HCT116 (cell line): ENCODE measurements around the gene LIPH. TPM values are rescaled to one million over a fixed set of nuclear protein-coding genes. Genes with fewer than 3 reads are reported as not detected.
"Not testable (repeated sequence)": the region's sequence is repeated elsewhere in the genome, so short reads cannot be mapped to it uniquely, and the experiment has no call there.

ENCODE experiments used
- ATAC-seq: fragments of 200-7000 bp; cut with Tn5 transposase; 2 replicates; pipeline ENCODE4 v1.9.1; 2020; ENCODE audit warnings: mild to moderate bottlenecking, moderate library complexity
- BruUV-seq: library from RNA; stranded (reverse); fragments of 400-500 nt; replicated peaks from 2 replicates; lab custom pipeline; 2021; lab: Mats Ljungman, UMichigan
- CTCF ChIA-PET: fragments of 300-600 bp; sonication (Branson Sonifier 250); formaldehyde crosslinking; loops from one replicate; lab custom pipeline; 2021; ENCODE audit warnings: antibody characterized with exemption; lab: Charles Lee
- POLR2A ChIA-PET: fragments of 300-600, 350-600 bp; sonication (Branson Sonifier 250); formaldehyde crosslinking; loops from one replicate; lab custom pipeline; 2021; ENCODE audit warnings: antibody characterized with exemption; lab: Charles Lee
- RAD21 ChIA-PET, 2 experiments: fragments of 300-600 bp; sonication (Branson Sonifier 250); formaldehyde crosslinking; loops; one replicate each; lab custom pipeline; 2023; ENCODE audit warnings: low total read pairs in 2 of 2; ENCODE audit not compliant: uncharacterized antibody in 2 of 2, unreplicated experiment in 2 of 2, low non-redundant PET in 1 of 2; lab: Charles Lee
- DNase-seq: peaks from one replicate; pipeline ENCODE4 v3.0.0-alpha.2; 2010; ENCODE audit warnings: low read depth, low spot score
- H2AFZ ChIP-seq: fragments of 200-600 bp; shearing (Covaris generic), sonication (generic); 2 replicates; pipeline ENCODE4 v1.6.1; 2017; ENCODE audit warnings: low read depth, mixed run types, mixed read lengths, antibody characterized with exemption, low read length; ENCODE audit not compliant: poor library complexity, severe bottlenecking
- H3K27ac ChIP-seq: 2 replicates; pipeline ENCODE4 v1.5.1; 2012; ENCODE audit warnings: low read depth, low read length
- H3K27me3 ChIP-seq: fragments of 200-600 bp; sonication (generic); 2 replicates; pipeline ENCODE4 v1.6.1; 2016; ENCODE audit warnings: mixed run types, low read length, mixed read lengths; ENCODE audit not compliant: insufficient read depth
- H3K36me3 ChIP-seq, 2 experiments: fragments of 200-500 bp in 1 of 2; fragments of 200-600 bp in 1 of 2; sonication (Bioruptor generic) in 1 of 2; sonication (generic) in 1 of 2; 2 replicates each; pipeline versions ENCODE4 v1.5.1 to v1.6.1; 2014 to 2016; ENCODE audit warnings: low read length in 2 of 2, inconsistent platforms in 1 of 2, mixed read lengths in 1 of 2, mixed run types in 1 of 2; ENCODE audit not compliant: insufficient read depth in 2 of 2, control insufficient read depth in 1 of 2
- H3K4me1 ChIP-seq, 2 experiments: fragments of 200-600 bp in 1 of 2; sonication (generic) in 1 of 2; 2 replicates each; pipeline versions ENCODE4 v1.5.1 to v1.6.1; 2012 to 2017; ENCODE audit warnings: low read length in 2 of 2, inconsistent platforms in 1 of 2, mild to moderate bottlenecking in 1 of 2, mixed read lengths in 1 of 2, mixed run types in 1 of 2, moderate library complexity in 1 of 2; ENCODE audit not compliant: insufficient read depth in 2 of 2, control insufficient read depth in 1 of 2
- H3K4me2 ChIP-seq: fragments of 200-600 bp; sonication (generic); 2 replicates; pipeline ENCODE4 v1.6.1; 2017; ENCODE audit warnings: mixed run types, low read length, mixed read lengths
- H3K4me3 ChIP-seq, 2 experiments: fragments of 200-600 bp in 1 of 2; sonication (generic) in 1 of 2; replicated peaks in 1 of 2; 2 replicates each; pipeline ENCODE4 v1.5.1; 2011 to 2016; ENCODE audit warnings: low read length in 2 of 2, control low read depth in 1 of 2, low read depth in 1 of 2, mild to moderate bottlenecking in 1 of 2, mixed read lengths in 1 of 2, mixed run types in 1 of 2
- H3K79me2 ChIP-seq: fragments of 200-600 bp; sonication (generic); 2 replicates; pipeline ENCODE4 v1.6.1; 2017; ENCODE audit warnings: mild to moderate bottlenecking, mixed run types, low read length, moderate library complexity, mixed read lengths; ENCODE audit not compliant: insufficient read depth
- H3K9ac ChIP-seq: fragments of 200-600 bp; sonication (generic); 2 replicates; pipeline ENCODE4 v1.6.1; 2016; ENCODE audit warnings: low read length, mixed read lengths
- H3K9me2 ChIP-seq: fragments of 200-600 bp; sonication (generic), shearing (Covaris generic); 2 replicates; pipeline ENCODE4 v1.6.1; 2017; ENCODE audit warnings: mixed run types, mild to moderate bottlenecking, moderate library complexity; ENCODE audit not compliant: insufficient read depth
- H3K9me3 ChIP-seq, 2 experiments: fragments of 200-500 bp in 1 of 2; fragments of 200-600 bp in 1 of 2; sonication (Bioruptor generic) in 1 of 2; sonication (generic) in 1 of 2; 2 replicates each; pipeline ENCODE4 v1.6.1; 2014 to 2017; ENCODE audit warnings: low read length in 2 of 2, mixed read lengths in 2 of 2, inconsistent platforms in 1 of 2, low read depth in 1 of 2, mild to moderate bottlenecking in 1 of 2, mixed run types in 1 of 2, moderate library complexity in 1 of 2; ENCODE audit not compliant: control insufficient read depth in 1 of 2, insufficient read depth in 1 of 2
- H4K20me1 ChIP-seq: fragments of 200-600 bp; sonication (generic), shearing (Covaris generic); 2 replicates; pipeline ENCODE4 v1.6.1; 2017; ENCODE audit warnings: mixed run types, mild to moderate bottlenecking, moderate library complexity; ENCODE audit not compliant: insufficient read depth
- EGR1 ChIP-seq: IDR thresholded peaks from 2 replicates; pipeline ENCODE4 v1.6.1; 2012; ENCODE audit warnings: low read depth
- RAD21 ChIP-seq: IDR thresholded peaks from 2 replicates; pipeline ENCODE4 v1.6.1; 2012; ENCODE audit warnings: low read depth, mild to moderate bottlenecking
- YY1 ChIP-seq: IDR thresholded peaks from 2 replicates; pipeline ENCODE4 v1.6.1; 2011; ENCODE audit warnings: low read length, low read depth, moderate library complexity, mild to moderate bottlenecking; ENCODE audit not compliant: insufficient replicate concordance; ENCODE audit errors: extremely low read depth
- ZFX ChIP-seq: fragments of 450-650 bp; IDR thresholded peaks from 2 replicates; pipeline ENCODE4 v1.6.1; 2017
- intact Hi-C: fragments of 100-400 bp; cut with micrococcal nuclease; formaldehyde crosslinking; loops from 2 replicates; pipeline ENCODE4 v1.10.0; 2022
- total RNA-seq: library from RNA; stranded (reverse); gene quantifications from one replicate; pipeline ENCODE4 v1.2.1, GENCODE V29; 2021; ENCODE audit not compliant: unreplicated experiment
- TF ChIP-seq, protein P1 (sequence below), 3 experiments: fragments of 200-600 bp in 1 of 3; sonication (generic) in 1 of 3; IDR thresholded peaks in 2 of 3; conservative IDR thresholded peaks in 1 of 3; 2 replicates each; pipeline ENCODE4 v1.5.1; 2012 to 2017; ENCODE audit warnings: low read depth in 2 of 3, low read length in 2 of 3, antibody characterized with exemption in 1 of 3, borderline replicate concordance in 1 of 3, control low read depth in 1 of 3, mild to moderate bottlenecking in 1 of 3, mixed read lengths in 1 of 3, mixed run types in 1 of 3, moderate library complexity in 1 of 3; ENCODE audit not compliant: insufficient read depth in 1 of 3
- TF ChIP-seq, protein P2 (sequence below): IDR thresholded peaks from 2 replicates; pipeline ENCODE4 v1.6.1; 2012
- TF ChIP-seq, protein P3 (sequence below): IDR thresholded peaks from 2 replicates; pipeline ENCODE4 v1.6.1; 2012; ENCODE audit warnings: low read depth
- TF ChIP-seq, protein P4 (sequence below): IDR thresholded peaks from 2 replicates; pipeline ENCODE4 v1.6.1; 2011; ENCODE audit warnings: mild to moderate bottlenecking, low read length, moderate library complexity; ENCODE audit not compliant: insufficient replicate concordance; ENCODE audit errors: extremely low read depth

Gene LIPH
- total RNA-seq, 1 experiment from 2014 or later: 13.7 TPM

GRCh38 chr3:185575108-185575869 lies 22.9 kb upstream of the LIPH start:
- CTCF ChIA-PET: interaction anchor here (0.9 to 2.7 kb wide), 10 partner anchors 9 to 242 kb away, joined by 3 to 31 read pairs (median 4); partner anchors contain the start of genes LIPH and SENP2
- POLR2A ChIA-PET: interaction anchor here (1.0 to 2.3 kb wide), 3 partner anchors 11 to 23 kb away, joined by 3 to 11 read pairs (median 6); partner anchors contain the start of genes LIPH and SENP2
- TF ChIP-seq, protein P1, sequence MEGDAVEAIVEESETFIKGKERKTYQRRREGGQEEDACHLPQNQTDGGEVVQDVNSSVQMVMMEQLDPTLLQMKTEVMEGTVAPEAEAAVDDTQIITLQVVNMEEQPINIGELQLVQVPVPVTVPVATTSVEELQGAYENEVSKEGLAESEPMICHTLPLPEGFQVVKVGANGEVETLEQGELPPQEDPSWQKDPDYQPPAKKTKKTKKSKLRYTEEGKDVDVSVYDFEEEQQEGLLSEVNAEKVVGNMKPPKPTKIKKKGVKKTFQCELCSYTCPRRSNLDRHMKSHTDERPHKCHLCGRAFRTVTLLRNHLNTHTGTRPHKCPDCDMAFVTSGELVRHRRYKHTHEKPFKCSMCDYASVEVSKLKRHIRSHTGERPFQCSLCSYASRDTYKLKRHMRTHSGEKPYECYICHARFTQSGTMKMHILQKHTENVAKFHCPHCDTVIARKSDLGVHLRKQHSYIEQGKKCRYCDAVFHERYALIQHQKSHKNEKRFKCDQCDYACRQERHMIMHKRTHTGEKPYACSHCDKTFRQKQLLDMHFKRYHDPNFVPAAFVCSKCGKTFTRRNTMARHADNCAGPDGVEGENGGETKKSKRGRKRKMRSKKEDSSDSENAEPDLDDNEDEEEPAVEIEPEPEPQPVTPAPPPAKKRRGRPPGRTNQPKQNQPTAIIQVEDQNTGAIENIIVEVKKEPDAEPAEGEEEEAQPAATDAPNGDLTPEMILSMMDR (IDR thresholded peaks at IDR 0.05 in 2 of 3, conservative IDR thresholded peaks at IDR 0.05 in 1 of 3; ENCODE audit: borderline replicate concordance in 1 of 3, insufficient read depth in 1 of 3, low read depth in 2 of 3, low read length in 2 of 3): peak; percentile 34 to 63 (median 60); a peak in 4 of 6 replicates
- TF ChIP-seq RAD21: peak; percentile 71
- TF ChIP-seq, all 23 proteins: peak for 2; not testable (repeated sequence) for 21

DNA sequence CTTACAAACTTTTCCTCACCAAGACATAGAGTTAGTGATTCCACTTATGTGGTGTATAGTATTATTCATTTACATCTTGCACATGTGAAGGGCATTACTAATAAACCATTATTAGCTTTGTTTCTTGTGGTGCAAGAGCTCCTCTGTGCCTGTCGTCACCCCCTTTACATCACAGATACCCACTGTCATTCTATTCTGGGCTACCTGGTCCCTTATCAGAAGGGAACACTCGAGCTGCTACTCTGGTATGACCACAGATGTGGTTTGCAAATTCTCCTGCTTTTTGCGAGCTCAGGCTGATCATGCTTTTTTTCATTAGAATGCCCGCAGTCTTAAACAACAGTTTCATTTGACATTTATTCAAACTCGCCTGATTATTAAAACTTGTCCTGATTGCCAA lies 19.8 kb upstream of the LIPH start:
- peaks cover 0 to 9% of the 10 kb centered on the region in 2 experiments; a peak in 1 of 4 replicates for H3K9me3 ChIP-seq
- H3K27ac ChIP-seq: no peak overlapping the region
- H3K4me1 ChIP-seq: peaks cover 2 to 8% of the 10 kb centered on the region in 2 experiments; a peak in 1 of 4 replicates
- no peaks in the 10 kb centered on the region for H4K20me1 ChIP-seq
- H3K4me3 ChIP-seq: no peak overlapping the region
- RAD21 ChIA-PET: no interaction called here
- H3K27me3 ChIP-seq: no peaks in the 10 kb centered on the region
- BruUV-seq: no TSS peak
- no peak overlapping the region for H3K9ac ChIP-seq
- intact Hi-C loops: no loop called here
- H3K36me3 ChIP-seq: no peaks in the 10 kb centered on the region
- H2AFZ ChIP-seq: no peak overlapping the region
- POLR2A ChIA-PET: interaction anchor here (1.3 kb wide), 1 partner anchor 14 kb away, joined by 3 read pairs; the partner anchor contains the start of gene SENP2
- no peaks in the 10 kb centered on the region for H3K79me2 ChIP-seq
- no peak for DNase-seq
- ATAC-seq: no peak
- no peaks in the 10 kb centered on the region for H3K9me2 ChIP-seq
- no peak overlapping the region for H3K4me2 ChIP-seq
- CTCF ChIA-PET: no interaction called here
- TF ChIP-seq, protein P2, sequence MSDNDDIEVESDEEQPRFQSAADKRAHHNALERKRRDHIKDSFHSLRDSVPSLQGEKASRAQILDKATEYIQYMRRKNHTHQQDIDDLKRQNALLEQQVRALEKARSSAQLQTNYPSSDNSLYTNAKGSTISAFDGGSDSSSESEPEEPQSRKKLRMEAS: no peak
- TF ChIP-seq, protein P3, sequence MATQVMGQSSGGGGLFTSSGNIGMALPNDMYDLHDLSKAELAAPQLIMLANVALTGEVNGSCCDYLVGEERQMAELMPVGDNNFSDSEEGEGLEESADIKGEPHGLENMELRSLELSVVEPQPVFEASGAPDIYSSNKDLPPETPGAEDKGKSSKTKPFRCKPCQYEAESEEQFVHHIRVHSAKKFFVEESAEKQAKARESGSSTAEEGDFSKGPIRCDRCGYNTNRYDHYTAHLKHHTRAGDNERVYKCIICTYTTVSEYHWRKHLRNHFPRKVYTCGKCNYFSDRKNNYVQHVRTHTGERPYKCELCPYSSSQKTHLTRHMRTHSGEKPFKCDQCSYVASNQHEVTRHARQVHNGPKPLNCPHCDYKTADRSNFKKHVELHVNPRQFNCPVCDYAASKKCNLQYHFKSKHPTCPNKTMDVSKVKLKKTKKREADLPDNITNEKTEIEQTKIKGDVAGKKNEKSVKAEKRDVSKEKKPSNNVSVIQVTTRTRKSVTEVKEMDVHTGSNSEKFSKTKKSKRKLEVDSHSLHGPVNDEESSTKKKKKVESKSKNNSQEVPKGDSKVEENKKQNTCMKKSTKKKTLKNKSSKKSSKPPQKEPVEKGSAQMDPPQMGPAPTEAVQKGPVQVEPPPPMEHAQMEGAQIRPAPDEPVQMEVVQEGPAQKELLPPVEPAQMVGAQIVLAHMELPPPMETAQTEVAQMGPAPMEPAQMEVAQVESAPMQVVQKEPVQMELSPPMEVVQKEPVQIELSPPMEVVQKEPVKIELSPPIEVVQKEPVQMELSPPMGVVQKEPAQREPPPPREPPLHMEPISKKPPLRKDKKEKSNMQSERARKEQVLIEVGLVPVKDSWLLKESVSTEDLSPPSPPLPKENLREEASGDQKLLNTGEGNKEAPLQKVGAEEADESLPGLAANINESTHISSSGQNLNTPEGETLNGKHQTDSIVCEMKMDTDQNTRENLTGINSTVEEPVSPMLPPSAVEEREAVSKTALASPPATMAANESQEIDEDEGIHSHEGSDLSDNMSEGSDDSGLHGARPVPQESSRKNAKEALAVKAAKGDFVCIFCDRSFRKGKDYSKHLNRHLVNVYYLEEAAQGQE: no peak
- TF ChIP-seq ZFX (no peak), YY1 (no peak), EGR1 (no peak)
- TF ChIP-seq, protein P4, sequence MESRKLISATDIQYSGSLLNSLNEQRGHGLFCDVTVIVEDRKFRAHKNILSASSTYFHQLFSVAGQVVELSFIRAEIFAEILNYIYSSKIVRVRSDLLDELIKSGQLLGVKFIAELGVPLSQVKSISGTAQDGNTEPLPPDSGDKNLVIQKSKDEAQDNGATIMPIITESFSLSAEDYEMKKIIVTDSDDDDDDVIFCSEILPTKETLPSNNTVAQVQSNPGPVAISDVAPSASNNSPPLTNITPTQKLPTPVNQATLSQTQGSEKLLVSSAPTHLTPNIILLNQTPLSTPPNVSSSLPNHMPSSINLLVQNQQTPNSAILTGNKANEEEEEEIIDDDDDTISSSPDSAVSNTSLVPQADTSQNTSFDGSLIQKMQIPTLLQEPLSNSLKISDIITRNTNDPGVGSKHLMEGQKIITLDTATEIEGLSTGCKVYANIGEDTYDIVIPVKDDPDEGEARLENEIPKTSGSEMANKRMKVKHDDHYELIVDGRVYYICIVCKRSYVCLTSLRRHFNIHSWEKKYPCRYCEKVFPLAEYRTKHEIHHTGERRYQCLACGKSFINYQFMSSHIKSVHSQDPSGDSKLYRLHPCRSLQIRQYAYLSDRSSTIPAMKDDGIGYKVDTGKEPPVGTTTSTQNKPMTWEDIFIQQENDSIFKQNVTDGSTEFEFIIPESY: no peak

More at GRCh38 chr3:185575108-185575869, 22.9 kb upstream of the LIPH start:
- H3K79me2 ChIP-seq, H4K20me1 ChIP-seq, DNase-seq, H3K9me2 ChIP-seq, H3K9ac ChIP-seq, H3K9me3 ChIP-seq, H3K27ac ChIP-seq, H3K4me1 ChIP-seq, BruUV-seq, H3K27me3 ChIP-seq, H3K4me3 ChIP-seq, H3K36me3 ChIP-seq: not testable (repeated sequence)
- H2AFZ ChIP-seq: peak overlapping the region; percentile 64
- peak overlapping the region; percentile 26 for H3K4me2 ChIP-seq
- intact Hi-C loops: loop anchor here (5.0 kb wide), 2 partner anchors 113 to 223 kb away; no protein-coding TSS in a partner anchor
- RAD21 ChIA-PET: interaction anchor here (0.7 to 2.2 kb wide), 5 partner anchors 11 to 115 kb away, joined by 4 to 10 read pairs (median 7); partner anchors contain the start of gene SENP2 (in 1 of the 2)
- ATAC-seq: peak; percentile 99
